Left kidney (tissue), 2 donors: Measurements from ENCODE around the gene TTC29. TPM values are rescaled to one million over a fixed set of nuclear protein-coding genes. Genes with fewer than 3 reads are reported as not detected.
"Not testable (repeated sequence)": the region's sequence is repeated elsewhere in the genome, so short reads cannot be mapped to it uniquely, and the experiment has no call there.

Experiments used
- DNase-seq: peaks from one replicate; pipeline ENCODE4 v3.0.0-alpha.2; 2013
- polyA plus RNA-seq: library from polyadenylated mRNA; unstranded; fragments of 120-200 nt; gene quantifications from one replicate; pipeline ENCODE4 v1.2.1, GENCODE V29; 2013; ENCODE audit not compliant: insufficient read length

TTC29 gene
- polyA plus RNA-seq, 1 donor: 2.1 TPM

DNA sequence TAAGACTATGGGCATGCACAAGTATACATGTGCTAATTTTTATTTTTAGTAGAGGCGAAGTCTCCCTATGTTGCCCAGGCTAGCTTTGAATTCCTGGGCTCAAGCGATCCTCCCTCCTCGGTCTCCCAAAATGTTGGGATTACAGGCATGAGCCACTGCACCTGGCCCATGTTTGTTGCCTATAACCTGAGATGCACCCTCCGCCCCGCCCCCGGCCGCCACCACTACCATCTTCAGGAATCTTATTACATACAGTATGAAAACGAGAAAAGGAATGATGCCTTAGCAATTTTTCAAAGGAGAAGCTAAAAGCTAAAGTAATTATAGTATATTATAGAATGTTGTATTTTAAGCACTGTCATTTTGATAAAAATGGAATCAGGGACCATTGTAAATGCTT, 245.8 kb downstream of the TTC29 start:
- no peak for DNase-seq

DNA sequence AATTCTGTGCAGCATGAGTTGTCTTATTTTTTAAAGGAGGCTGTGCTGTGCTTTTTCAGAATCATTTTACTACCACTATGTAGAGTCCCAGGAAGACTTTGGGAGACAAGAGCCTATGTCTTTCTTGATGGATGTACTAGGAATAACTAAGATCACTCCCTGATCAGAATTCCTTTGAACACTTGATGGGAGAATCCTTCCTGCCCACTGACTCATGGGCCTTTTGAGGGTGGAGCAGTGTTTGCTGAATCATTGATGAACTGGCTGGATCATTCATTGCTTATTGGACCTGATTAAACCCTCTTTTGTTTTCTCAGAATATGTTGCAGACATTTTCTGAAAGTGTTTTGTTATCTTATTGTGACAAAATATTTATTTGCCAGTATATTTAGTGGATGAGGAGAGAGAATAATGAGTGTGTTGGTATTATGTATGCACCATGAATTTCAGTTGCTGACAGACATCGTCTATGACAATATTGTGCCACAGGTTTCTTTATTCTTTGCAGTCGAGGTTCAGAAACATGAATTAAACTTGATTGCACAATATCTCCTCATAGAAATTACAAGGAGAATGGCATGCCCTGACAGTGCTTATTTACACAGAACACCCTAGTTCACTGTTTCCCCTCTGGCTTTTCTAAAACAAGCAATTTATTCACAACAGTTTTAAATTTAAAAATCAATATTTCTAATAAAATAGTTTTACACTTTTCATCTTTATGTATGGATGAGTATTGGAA, 270.7 kb downstream of the TTC29 start:
- DNase-seq: no peak

DNA sequence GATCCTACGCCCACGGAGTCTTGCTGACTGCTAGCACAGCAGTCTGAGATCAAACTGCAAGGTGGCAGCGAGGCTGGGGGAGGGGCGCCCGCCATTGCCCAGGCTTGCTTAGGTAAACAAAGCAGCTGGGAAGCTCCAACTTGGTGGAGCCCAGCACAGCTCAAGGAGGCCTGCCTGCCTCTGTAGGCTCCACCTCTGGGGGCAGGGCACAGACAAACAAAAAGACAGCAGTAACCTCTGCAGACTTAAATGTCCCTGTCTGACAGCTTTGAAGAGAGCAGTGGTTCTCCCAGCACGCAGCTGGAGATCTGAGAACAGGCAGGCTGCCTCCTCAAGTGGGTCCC, 281.7 kb downstream of the TTC29 start:
- not testable (repeated sequence) for DNase-seq

- no peak for DNase-seq
Measured at GRCh38 chr4:146661367-146661766, 284.3 kb downstream of the TTC29 start.
